PC-3 (cell line): ENCODE results near the gene CBX2.

ENCODE experiments used
- CTCF ChIP-seq: fragments of 300-600 bp; sonication (generic); conservative IDR thresholded peaks from 2 replicates; pipeline ENCODE4 v1.5.1; 2017; ENCODE audit warnings: antibody characterized with exemption, low read depth, mild to moderate bottlenecking, low read length
- EZH2 ChIP-seq: fragments of 300-600 bp; sonication (generic); IDR thresholded peaks from one replicate; pipeline ENCODE4 v1.6.1; 2017; ENCODE audit warnings: antibody characterized with exemption, mild to moderate bottlenecking, low read length; ENCODE audit not compliant: unreplicated experiment
- EZH2phosphoT487 ChIP-seq: fragments of 300-600 bp; sonication (generic); IDR thresholded peaks from 2 replicates; pipeline ENCODE4 v1.6.1; 2018; ENCODE audit warnings: mild to moderate bottlenecking, antibody characterized with exemption, low read length, borderline replicate concordance

- TF ChIP-seq CTCF (no peak), EZH2phosphoT487 (no peak), EZH2 (no peak)
Observed at GRCh38 chr17:79742951-79743476, 34.9 kb upstream of the CBX2 start.
